GM23338 (cell line): ENCODE measurements around the gene OR52B6. TPM values are rescaled to one million over a fixed set of nuclear protein-coding genes. Genes with fewer than 3 reads are reported as not detected.
A peak's percentile ranks its signal among the peaks of the same experiment; 100 is the strongest.

Experiments used
- ATAC-seq: fragments of 200-7000 bp; cut with Tn5 transposase; 3 replicates; pipeline ENCODE4 v1.9.1; 2020
- DNase-seq: peaks from one replicate; pipeline ENCODE4 v3.0.0-alpha.2; 2015; ENCODE audit warnings: low spot score
- H2AFZ ChIP-seq: fragments of 200-600 bp; sonication (generic); 2 replicates; pipeline ENCODE4 v1.8.0; 2016; ENCODE audit warnings: antibody characterized with exemption, mild to moderate bottlenecking, moderate library complexity
- H3F3A ChIP-seq: fragments of 200-600 bp; sonication (generic); replicated peaks from 2 replicates; pipeline ENCODE4 v1.8.0; 2017; ENCODE audit warnings: antibody characterized with exemption, mixed run types, low read depth
- H3K27ac ChIP-seq: fragments of 200-600 bp; sonication (generic); 2 replicates; pipeline ENCODE4 v1.6.1; 2016; ENCODE audit warnings: low read depth
- H3K27me3 ChIP-seq: fragments of 200-600 bp; sonication (generic); 2 replicates; pipeline ENCODE4 v1.8.0; 2016; ENCODE audit warnings: mild to moderate bottlenecking, mixed run types, moderate library complexity; ENCODE audit not compliant: insufficient read depth
- H3K36me3 ChIP-seq: fragments of 200-600 bp; sonication (generic); 2 replicates; pipeline ENCODE4 v1.8.0; 2016; ENCODE audit warnings: mild to moderate bottlenecking; ENCODE audit not compliant: insufficient read depth
- H3K4me1 ChIP-seq: fragments of 200-600 bp; sonication (generic); 2 replicates; pipeline ENCODE4 v1.8.0; 2016; ENCODE audit warnings: mild to moderate bottlenecking, moderate library complexity; ENCODE audit not compliant: insufficient read depth
- H3K4me2 ChIP-seq: fragments of 200-600 bp; sonication (generic); 2 replicates; pipeline ENCODE4 v1.7.1; 2017; ENCODE audit warnings: mixed run types
- H3K4me3 ChIP-seq: fragments of 200-600 bp; sonication (generic); 2 replicates; pipeline ENCODE4 v1.6.1; 2016; ENCODE audit warnings: mixed run types
- H3K79me2 ChIP-seq: fragments of 200-600 bp; sonication (generic); replicated peaks from 2 replicates; pipeline ENCODE4 v1.8.0; 2017; ENCODE audit warnings: mild to moderate bottlenecking; ENCODE audit not compliant: insufficient read depth
- H3K9me2 ChIP-seq: fragments of 200-600 bp; sonication (generic); 2 replicates; pipeline ENCODE4 v1.8.0; 2017; ENCODE audit not compliant: insufficient read depth
- H4K20me1 ChIP-seq: fragments of 200-600 bp; sonication (generic); replicated peaks from 2 replicates; pipeline ENCODE4 v1.8.0; 2017; ENCODE audit warnings: mild to moderate bottlenecking; ENCODE audit not compliant: insufficient read depth
- H3K27ac Mint-ChIP-seq: 2 replicates; pipeline ENCODE4 v1.8.0; 2020; ENCODE audit warnings: inconsistent platforms, mild to moderate bottlenecking, moderate library complexity, mixed read lengths
- H3K27me3 Mint-ChIP-seq: 3 replicates; pipeline ENCODE4 v1.8.0; 2022; ENCODE audit warnings: low read depth, mild to moderate bottlenecking, moderate library complexity, mixed read lengths, inconsistent platforms; ENCODE audit not compliant: insufficient read depth, poor library complexity
- H3K36me3 Mint-ChIP-seq: 3 replicates; pipeline ENCODE4 v1.8.0; 2021; ENCODE audit warnings: low read depth, mild to moderate bottlenecking, inconsistent platforms, moderate library complexity, mixed read lengths
- H3K4me1 Mint-ChIP-seq: 3 replicates; pipeline ENCODE4 v1.8.0; 2020; ENCODE audit warnings: mild to moderate bottlenecking, inconsistent platforms, mixed read lengths
- H3K4me3 Mint-ChIP-seq: 3 replicates; pipeline ENCODE4 v1.8.0; 2021; ENCODE audit warnings: moderate library complexity, mild to moderate bottlenecking, inconsistent platforms, mixed read lengths
- H3K9me3 Mint-ChIP-seq: 3 replicates; pipeline ENCODE4 v1.8.0; 2020; ENCODE audit warnings: moderate library complexity, mild to moderate bottlenecking, inconsistent platforms, mixed read lengths
- CTCF ChIP-seq, 2 experiments: fragments of 200-600 bp in 1 of 2; sonication (generic) in 1 of 2; conservative IDR thresholded peaks; 2 replicates each; pipeline versions ENCODE4 v1.5.1 to v1.6.1; 2016 to 2017; ENCODE audit warnings: antibody characterized with exemption in 2 of 2, low read depth in 2 of 2, mild to moderate bottlenecking in 2 of 2, moderate library complexity in 1 of 2
- EZH2 ChIP-seq: fragments of 200-600 bp; sonication (generic); IDR thresholded peaks from one replicate; pipeline ENCODE4 v1.8.0; 2017; ENCODE audit warnings: antibody characterized with exemption, mild to moderate bottlenecking, low read depth; ENCODE audit not compliant: unreplicated experiment
- EZH2phosphoT487 ChIP-seq: fragments of 200-600 bp; sonication (generic); IDR thresholded peaks from one replicate; pipeline ENCODE4 v1.8.1; 2018; ENCODE audit warnings: antibody characterized with exemption; ENCODE audit not compliant: unreplicated experiment
- JUNB ChIP-seq: IDR thresholded peaks from one replicate; pipeline ENCODE4 v1.6.1; 2016; ENCODE audit warnings: antibody characterized with exemption; ENCODE audit not compliant: unreplicated experiment
- POLR2AphosphoS5 ChIP-seq: IDR thresholded peaks from 2 replicates; pipeline ENCODE4 v1.6.1; 2016; ENCODE audit warnings: antibody characterized with exemption, low read depth
- REST ChIP-seq: IDR thresholded peaks from one replicate; pipeline ENCODE4 v1.6.1; 2018; ENCODE audit warnings: antibody characterized with exemption; ENCODE audit not compliant: unreplicated experiment
- STAT1 ChIP-seq: IDR thresholded peaks from one replicate; pipeline ENCODE4 v1.6.1; 2016; ENCODE audit warnings: antibody characterized with exemption; ENCODE audit not compliant: unreplicated experiment
- polyA plus RNA-seq: library from polyadenylated mRNA; unstranded; fragments of >200 nt; fragmentation: Nextera tagmentation; extraction: Ambion mirVana; gene quantifications from 2 replicates; pipeline ENCODE4 v1.2.1, GENCODE V29; 2016
- total RNA-seq: library from RNA; depleted of rRNA; stranded (reverse); fragments of >200 nt; shearing (Covaris generic); gene quantifications from 2 replicates; pipeline ENCODE4 v1.2.3, GENCODE V29; 2014

Gene OR52B6
- total and polyA plus RNA-seq, 2 experiments from 2014 or later: not detected

- TF ChIP-seq JUNB: no peak
- no peak for TF ChIP-seq POLR2AphosphoS5
- no peak for TF ChIP-seq STAT1
- TF ChIP-seq EZH2: no peak
Measured at GRCh38 chr11:5550440-5551095, 30.1 kb upstream of the OR52B6 start (continued).

- Histone ChIP-seq H3K79me2 (no peaks in the 10 kb centered on the region), H3K4me2 (no peak overlapping the region), H3K27me3 (no peaks in the 10 kb centered on the region), H3K4me1 (peaks cover 7% of the 10 kb centered on the region; the same call in 1 of the 2 replicates), H3K4me3 (no peak overlapping the region), H3K27ac (no peak overlapping the region), H3K36me3 (no peaks in the 10 kb centered on the region), H3K9me2 (no peaks in the 10 kb centered on the region), H4K20me1 (no peaks in the 10 kb centered on the region), H2AFZ (no peak overlapping the region), H3F3A (no peaks in the 10 kb centered on the region)
- H3K36me3 Mint-ChIP-seq: no peaks in the 10 kb centered on the region
- H3K27ac Mint-ChIP-seq: no peak overlapping the region
- H3K4me3 Mint-ChIP-seq: no peak overlapping the region
- peaks cover 16% of the 10 kb centered on the region for H3K4me1 Mint-ChIP-seq
- no peak for TF ChIP-seq EZH2phosphoT487
- no peak for TF ChIP-seq REST
- TF ChIP-seq CTCF (conservative IDR thresholded peaks at IDR 0.05; ENCODE audit: low read depth in 2 of 2): peak in 1 of 2 experiments; percentile 48; a peak in 3 of 4 replicates
- no peak for TF ChIP-seq STAT1
- no peaks in the 10 kb centered on the region for H3K27me3 Mint-ChIP-seq
- DNase-seq: no peak
- no peak for ATAC-seq
- H3K9me3 Mint-ChIP-seq: no peaks in the 10 kb centered on the region
Measured at GRCh38 chr11:5553343-5553742, 27.3 kb upstream of the OR52B6 start.
